ENCODE measurements around the gene TNRC6B. TPM values are rescaled to one million over a fixed set of nuclear protein-coding genes. Genes with fewer than 3 reads are reported as not detected.
A peak's percentile ranks its signal among the peaks of the same experiment; 100 is the strongest.
"Not testable (repeated sequence)": the region's sequence is repeated elsewhere in the genome, so short reads cannot be mapped to it uniquely, and the experiment has no call there.

TNRC6B gene
- total and polyA plus RNA-seq, 5 donors from 2014 or later: 50.6 to 144 (median 72.6) TPM

DNA sequence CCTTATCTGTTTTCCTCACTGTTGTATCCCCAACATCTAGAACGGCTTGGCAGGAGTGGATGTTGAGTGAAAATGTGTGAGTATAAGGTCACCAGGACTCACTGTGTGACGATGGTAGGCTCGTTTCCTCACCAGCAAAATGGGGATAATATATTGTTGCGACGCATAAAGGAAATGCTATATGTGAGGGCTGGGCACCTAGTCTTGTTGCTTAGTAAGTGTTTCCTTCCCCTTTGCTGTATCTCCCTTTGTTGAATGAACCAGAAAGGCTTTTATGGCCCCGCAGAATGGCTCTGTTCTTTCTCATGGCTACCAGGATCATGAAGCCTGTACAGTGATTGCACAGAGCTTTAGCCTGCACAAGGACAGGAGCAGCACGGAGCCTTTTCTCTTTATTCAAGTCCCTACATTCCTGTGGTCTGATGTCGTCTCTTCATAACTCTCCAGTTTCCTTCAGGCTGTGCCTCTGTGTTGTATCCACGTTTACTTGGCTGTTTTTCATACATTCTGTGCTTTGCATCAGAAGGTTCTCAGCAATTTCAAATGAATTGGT is 5.4 kb downstream of the TNRC6B start:
- peak; percentile 44 to 70 for ATAC-seq (ENCODE audit: low read depth in 2 of 2)
- peak overlapping the region; percentile 51 for H3K4me3 ChIP-seq (ENCODE audit: low read depth, low read length)
- peak overlapping the region; percentile 50 to 83 (median 67) for H3K27ac Mint-ChIP-seq
- peak overlapping the region; percentile 59 to 82 (median 74) for H3K4me3 Mint-ChIP-seq
- no peaks in the 10 kb centered on the region for H3K36me3 ChIP-seq (ENCODE audit: control insufficient read depth, insufficient read depth, low read length)
- no peaks in the 10 kb centered on the region for H3K27me3 Mint-ChIP-seq
- H3K4me1 ChIP-seq (ENCODE audit: control insufficient read depth, insufficient read depth, low read length, poor library complexity, severe bottlenecking): peaks cover 59% of the 10 kb centered on the region
- no peaks in the 10 kb centered on the region for H3K27me3 ChIP-seq (ENCODE audit: control insufficient read depth, insufficient read depth, low read length)
- no peaks in the 10 kb centered on the region for H3K9me3 ChIP-seq (ENCODE audit: control insufficient read depth in 2 of 2, low read length in 2 of 2)
- H3K27ac ChIP-seq (ENCODE audit: insufficient read depth, low read length, poor library complexity, severe bottlenecking): no peak overlapping the region
- peaks cover 17% of the 10 kb centered on the region for H3K36me3 Mint-ChIP-seq
- H3K4me1 Mint-ChIP-seq: peaks cover 45 to 76% (median 64%) of the 10 kb centered on the region in 4 donors
- DNase-seq: peak in 2 of 3 donors; percentile 21 to 64
- H3K9me3 Mint-ChIP-seq: peaks cover 0 to 1% (median 0%) of the 10 kb centered on the region in 7 donors

- not testable (repeated sequence) for H3K27ac ChIP-seq (ENCODE audit: insufficient read depth, low read length, poor library complexity, severe bottlenecking); H3K36me3 ChIP-seq (ENCODE audit: control insufficient read depth, insufficient read depth, low read length); DNase-seq; H3K27me3 ChIP-seq (ENCODE audit: control insufficient read depth, insufficient read depth, low read length); ATAC-seq (ENCODE audit: low read depth in 2 of 2); H3K9me3 Mint-ChIP-seq; H3K27me3 Mint-ChIP-seq; H3K9me3 ChIP-seq (ENCODE audit: control insufficient read depth in 2 of 2, low read length in 2 of 2); H3K4me3 ChIP-seq (ENCODE audit: low read depth, low read length)
- peaks cover 54% of the 10 kb centered on the region for H3K4me1 ChIP-seq (ENCODE audit: control insufficient read depth, insufficient read depth, low read length, poor library complexity, severe bottlenecking)
- H3K36me3 Mint-ChIP-seq: peaks cover 17% of the 10 kb centered on the region
- peaks cover 48 to 81% (median 66%) of the 10 kb centered on the region in 4 donors for H3K4me1 Mint-ChIP-seq
- peak overlapping the region in 2 of 3 donors; percentile 48 to 67 for H3K27ac Mint-ChIP-seq
- peak overlapping the region in 3 of 4 donors; percentile 71 to 82 (median 77) for H3K4me3 Mint-ChIP-seq
Observed at GRCh38 chr22:40183603-40184002, 5.9 kb downstream of the TNRC6B start.

DNA sequence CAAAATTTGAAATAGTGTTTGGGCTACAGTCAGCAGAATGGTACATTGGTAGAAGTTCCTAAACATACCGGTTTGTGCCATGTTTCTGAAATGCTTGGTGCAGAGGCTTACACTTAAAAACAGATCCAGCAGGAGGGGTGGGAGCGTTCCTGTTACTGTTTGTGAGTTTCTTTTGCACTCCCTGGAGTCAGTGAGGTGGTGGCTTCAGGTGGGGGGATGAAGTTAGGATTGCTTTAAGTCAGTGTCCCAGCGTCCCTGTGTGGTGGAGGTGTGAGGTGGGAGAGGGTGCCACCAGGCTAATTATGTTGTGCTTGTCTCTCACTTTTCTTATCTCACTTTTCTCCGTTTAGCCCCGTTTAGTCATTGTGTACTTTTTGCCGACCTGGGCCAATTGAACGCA is 9.7 kb downstream of the TNRC6B start:
- DNase-seq (no peak), ATAC-seq (ENCODE audit: low read depth in 2 of 2) (no peak)
- H3K9me3 ChIP-seq (ENCODE audit: control insufficient read depth in 2 of 2, low read length in 2 of 2): no peaks in the 10 kb centered on the region
- Mint-ChIP-seq H3K9me3 (peaks cover 0 to 5% (median 0%) of the 10 kb centered on the region in 7 donors), H3K4me3 (no peak overlapping the region), H3K27ac (no peak overlapping the region), H3K36me3 (peaks cover 26% of the 10 kb centered on the region), H3K27me3 (no peaks in the 10 kb centered on the region), H3K4me1 (peaks cover 52 to 84% (median 67%) of the 10 kb centered on the region in 4 donors)
- H3K27me3 ChIP-seq (ENCODE audit: control insufficient read depth, insufficient read depth, low read length): no peaks in the 10 kb centered on the region
- H3K27ac ChIP-seq (ENCODE audit: insufficient read depth, low read length, poor library complexity, severe bottlenecking): no peak overlapping the region
- H3K36me3 ChIP-seq (ENCODE audit: control insufficient read depth, insufficient read depth, low read length): peaks cover 2% of the 10 kb centered on the region
- peaks cover 24% of the 10 kb centered on the region for H3K4me1 ChIP-seq (ENCODE audit: control insufficient read depth, insufficient read depth, low read length, poor library complexity, severe bottlenecking)
- no peak overlapping the region for H3K4me3 ChIP-seq (ENCODE audit: low read depth, low read length)

DNA sequence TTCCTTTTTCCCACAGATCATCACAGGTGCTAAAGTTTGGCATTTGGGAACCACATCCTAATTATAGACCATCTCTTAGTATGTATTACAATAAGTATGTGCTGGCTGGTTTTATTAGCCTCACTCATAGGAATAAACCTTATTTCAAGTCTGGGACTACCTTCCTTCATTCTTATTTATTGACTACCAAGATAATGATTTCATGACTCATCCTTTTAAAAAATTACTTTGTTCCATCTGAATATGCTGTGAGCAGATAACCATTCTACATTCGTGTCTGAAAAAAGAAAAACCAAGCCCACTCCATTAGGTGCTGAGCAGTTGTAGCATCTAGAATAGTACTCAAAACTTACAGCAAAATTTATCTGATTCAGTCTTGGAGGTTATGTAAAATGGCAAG is 12.3 kb downstream of the TNRC6B start:
- H3K4me1 ChIP-seq (ENCODE audit: control insufficient read depth, insufficient read depth, low read length, poor library complexity, severe bottlenecking): peaks cover 34% of the 10 kb centered on the region
- H3K27me3 Mint-ChIP-seq: no peaks in the 10 kb centered on the region

GRCh38 chr22:40190501-40190900 is 12.8 kb downstream of the TNRC6B start:
- peaks cover 0 to 4% (median 0%) of the 10 kb centered on the region in 7 donors for H3K9me3 Mint-ChIP-seq
- ATAC-seq (ENCODE audit: low read depth in 2 of 2): no peak
- peak overlapping the region in 2 of 3 donors; percentile 13 to 37 for H3K27ac Mint-ChIP-seq
- H3K4me3 Mint-ChIP-seq: peak overlapping the region in 1 of 4 donors; percentile 20
- H3K4me1 Mint-ChIP-seq: peaks cover 50 to 88% (median 67%) of the 10 kb centered on the region in 4 donors
- no peaks in the 10 kb centered on the region for H3K27me3 Mint-ChIP-seq
- H3K36me3 ChIP-seq (ENCODE audit: control insufficient read depth, insufficient read depth, low read length): peaks cover 2% of the 10 kb centered on the region
- no peaks in the 10 kb centered on the region for H3K27me3 ChIP-seq (ENCODE audit: control insufficient read depth, insufficient read depth, low read length)
- no peaks in the 10 kb centered on the region for H3K9me3 ChIP-seq (ENCODE audit: control insufficient read depth in 2 of 2, low read length in 2 of 2)
- H3K4me3 ChIP-seq (ENCODE audit: low read depth, low read length): no peak overlapping the region
- H3K36me3 Mint-ChIP-seq: peaks cover 24% of the 10 kb centered on the region
- H3K27ac ChIP-seq (ENCODE audit: insufficient read depth, low read length, poor library complexity, severe bottlenecking): no peak overlapping the region
- H3K4me1 ChIP-seq (ENCODE audit: control insufficient read depth, insufficient read depth, low read length, poor library complexity, severe bottlenecking): peaks cover 33% of the 10 kb centered on the region
- DNase-seq: no peak

More for the DNA sequence above, 12.3 kb downstream of the TNRC6B start:
- Mint-ChIP-seq H3K36me3 (peaks cover 27% of the 10 kb centered on the region), H3K9me3 (peaks cover 0 to 5% (median 0%) of the 10 kb centered on the region in 7 donors), H3K27ac (peak overlapping the region in 1 of 3 donors; percentile 37), H3K4me1 (peaks cover 53 to 88% (median 69%) of the 10 kb centered on the region in 4 donors), H3K4me3 (no peak overlapping the region)
- H3K4me3 ChIP-seq (ENCODE audit: low read depth, low read length): no peak overlapping the region
- H3K27me3 ChIP-seq (ENCODE audit: control insufficient read depth, insufficient read depth, low read length): no peaks in the 10 kb centered on the region
- ATAC-seq (ENCODE audit: low read depth in 2 of 2): no peak
- H3K36me3 ChIP-seq (ENCODE audit: control insufficient read depth, insufficient read depth, low read length): peaks cover 2% of the 10 kb centered on the region
- no peak overlapping the region for H3K27ac ChIP-seq (ENCODE audit: insufficient read depth, low read length, poor library complexity, severe bottlenecking)
- H3K9me3 ChIP-seq (ENCODE audit: control insufficient read depth in 2 of 2, low read length in 2 of 2): no peaks in the 10 kb centered on the region
- no peak for DNase-seq

DNA sequence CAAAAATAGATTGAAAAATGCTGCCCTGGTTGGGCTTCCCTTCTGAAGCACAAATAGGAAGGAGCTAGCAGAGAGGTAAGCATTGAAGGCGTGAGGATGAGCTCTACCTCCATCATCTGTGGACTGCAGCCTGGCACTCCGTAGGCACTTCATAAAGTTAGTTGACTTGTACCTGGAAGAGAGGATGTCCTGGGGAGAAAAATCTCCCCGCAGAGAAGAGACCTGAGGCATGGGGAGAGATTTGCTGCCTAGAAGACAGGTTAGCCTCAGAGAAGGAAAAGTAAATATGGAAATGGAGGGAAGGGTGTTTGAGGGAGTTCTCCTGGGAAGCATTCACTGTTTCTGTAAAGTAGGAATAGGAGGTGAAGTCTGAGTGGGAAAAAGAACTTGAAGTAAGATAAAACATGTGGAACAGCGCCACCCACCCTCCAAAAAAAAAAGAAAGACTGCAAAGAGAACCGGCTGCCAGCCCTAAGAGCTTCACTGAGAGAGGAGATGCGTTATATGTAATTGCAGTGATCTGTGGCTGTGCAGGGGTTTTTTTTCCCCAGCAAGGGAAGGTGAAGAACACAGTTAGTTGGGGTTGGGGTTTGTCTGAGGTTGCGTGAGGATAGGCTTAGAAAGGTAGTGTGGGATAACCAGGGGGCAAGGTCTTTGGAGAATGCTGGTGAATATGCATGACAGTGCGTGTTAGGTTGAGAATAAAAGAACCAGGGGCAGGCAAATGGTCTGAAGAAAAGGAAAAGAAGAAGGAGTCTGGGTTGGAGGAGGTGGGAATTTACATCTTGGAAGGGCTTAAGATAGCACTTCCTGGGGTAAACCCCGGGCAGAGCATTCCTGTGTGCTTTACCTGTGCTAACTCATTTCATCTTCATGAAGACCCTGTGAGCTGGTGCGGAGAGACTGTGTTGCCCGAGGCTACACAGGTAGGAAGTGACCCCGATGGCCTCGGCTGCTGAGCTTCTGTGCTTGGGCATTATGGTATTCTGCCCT is 16.0 kb downstream of the TNRC6B start:
- Mint-ChIP-seq H3K27ac (peak overlapping the region in 2 of 3 donors; percentile 55 to 76), H3K9me3 (peaks cover 0 to 4% (median 0%) of the 10 kb centered on the region in 7 donors), H3K36me3 (peaks cover 17% of the 10 kb centered on the region), H3K4me1 (peaks cover 51 to 86% (median 68%) of the 10 kb centered on the region in 4 donors), H3K4me3 (peak overlapping the region in 3 of 4 donors; percentile 32 to 73 (median 56)), H3K27me3 (no peaks in the 10 kb centered on the region)
- no peak overlapping the region for H3K27ac ChIP-seq (ENCODE audit: insufficient read depth, low read length, poor library complexity, severe bottlenecking)
- H3K27me3 ChIP-seq (ENCODE audit: control insufficient read depth, insufficient read depth, low read length): no peaks in the 10 kb centered on the region
- DNase-seq (no peak), ATAC-seq (ENCODE audit: low read depth in 2 of 2) (no peak)
- no peaks in the 10 kb centered on the region for H3K9me3 ChIP-seq (ENCODE audit: control insufficient read depth in 2 of 2, low read length in 2 of 2)
- peaks cover 39% of the 10 kb centered on the region for H3K4me1 ChIP-seq (ENCODE audit: control insufficient read depth, insufficient read depth, low read length, poor library complexity, severe bottlenecking)
- H3K36me3 ChIP-seq (ENCODE audit: control insufficient read depth, insufficient read depth, low read length): peaks cover 2% of the 10 kb centered on the region
- no peak overlapping the region for H3K4me3 ChIP-seq (ENCODE audit: low read depth, low read length)

DNA sequence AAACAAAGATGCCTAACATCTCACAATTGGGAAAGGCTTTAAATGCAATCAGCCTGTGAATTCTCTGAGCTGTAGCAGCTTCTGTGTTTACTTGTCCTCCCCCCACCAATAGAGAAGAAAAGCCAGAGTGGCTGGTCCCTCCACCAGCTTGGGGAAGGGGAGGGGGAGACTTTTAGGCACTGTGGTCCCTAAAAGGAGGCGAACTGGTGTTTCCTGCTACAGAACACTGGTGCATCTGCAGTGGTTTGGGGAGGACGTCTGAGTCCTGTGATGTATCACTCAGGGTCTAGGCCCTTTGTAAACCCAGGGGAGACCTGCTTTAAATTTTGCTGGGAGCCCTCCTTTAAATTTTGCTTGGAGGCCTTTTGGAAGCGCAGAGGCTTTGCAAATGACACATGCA is 16.9 kb downstream of the TNRC6B start:
- Mint-ChIP-seq H3K9me3 (peaks cover 0 to 4% (median 0%) of the 10 kb centered on the region in 7 donors), H3K27ac (peak overlapping the region in 2 of 3 donors; percentile 32 to 55), H3K27me3 (no peaks in the 10 kb centered on the region), H3K4me1 (peaks cover 50 to 86% (median 72%) of the 10 kb centered on the region in 4 donors), H3K4me3 (peak overlapping the region in 1 of 4 donors; percentile 6), H3K36me3 (peaks cover 17% of the 10 kb centered on the region)
- ATAC-seq (ENCODE audit: low read depth in 2 of 2) (no peak), DNase-seq (no peak)
- H3K36me3 ChIP-seq (ENCODE audit: control insufficient read depth, insufficient read depth, low read length): peaks cover 2% of the 10 kb centered on the region
- peaks cover 41% of the 10 kb centered on the region for H3K4me1 ChIP-seq (ENCODE audit: control insufficient read depth, insufficient read depth, low read length, poor library complexity, severe bottlenecking)
- H3K4me3 ChIP-seq (ENCODE audit: low read depth, low read length): no peak overlapping the region
- no peaks in the 10 kb centered on the region for H3K27me3 ChIP-seq (ENCODE audit: control insufficient read depth, insufficient read depth, low read length)
- H3K27ac ChIP-seq (ENCODE audit: insufficient read depth, low read length, poor library complexity, severe bottlenecking): no peak overlapping the region
- no peaks in the 10 kb centered on the region for H3K9me3 ChIP-seq (ENCODE audit: control insufficient read depth in 2 of 2, low read length in 2 of 2)

All from CD4-positive, CD25-positive, alpha-beta regulatory T cell (primary cell).